HepG2 (cell line): ENCODE data around the gene TEX35. TPM values are rescaled to one million over a fixed set of nuclear protein-coding genes. Genes with fewer than 3 reads are reported as not detected.

ENCODE experiments used
- ARID5B ChIP-seq: IDR thresholded peaks from 2 replicates; pipeline ENCODE4 v1.4.0; 2020; ENCODE audit warnings: mild to moderate bottlenecking, missing genetic modification reagents
- ATF1 ChIP-seq: IDR thresholded peaks from 2 replicates; pipeline ENCODE4 v1.6.1; 2016; ENCODE audit warnings: mild to moderate bottlenecking, control low read depth
- CENPBD1 ChIP-seq: sonication (generic); formaldehyde crosslinking; IDR thresholded peaks from 2 replicates; pipeline ENCODE4 v1.8.0; 2022; ENCODE audit warnings: missing genetic modification reagents, low read depth, mild to moderate bottlenecking, borderline replicate concordance
- FOSL2 ChIP-seq: sonication (generic); formaldehyde crosslinking; IDR thresholded peaks from 2 replicates; pipeline ENCODE4 v1.4.0; 2020; ENCODE audit warnings: missing genetic modification reagents
- JUNB ChIP-seq: sonication (generic); formaldehyde crosslinking; IDR thresholded peaks from 2 replicates; pipeline ENCODE4 v1.8.0; 2022; ENCODE audit warnings: missing genetic modification reagents, mild to moderate bottlenecking, borderline replicate concordance
- KAT2B ChIP-seq: fragments of 150-350 bp; IDR thresholded peaks from 2 replicates; pipeline ENCODE4 v1.6.1; 2014; ENCODE audit warnings: low read depth, low read length, borderline replicate concordance
- KIAA2018 ChIP-seq: sonication (generic); formaldehyde crosslinking; IDR thresholded peaks from 2 replicates; pipeline ENCODE4 v1.5.0; 2020; ENCODE audit warnings: mild to moderate bottlenecking, missing genetic modification reagents, borderline replicate concordance
- LCORL ChIP-seq, 2 experiments: fragments of 450-650 bp in 1 of 2; sonication (generic) in 1 of 2; formaldehyde crosslinking in 1 of 2; IDR thresholded peaks; 2 replicates each; pipeline versions ENCODE4 v1.5.0 to v1.6.1; 2017 to 2020; ENCODE audit warnings: antibody characterized with exemption in 1 of 2, missing genetic modification reagents in 1 of 2
- SP2 ChIP-seq: sonication (generic); formaldehyde crosslinking; IDR thresholded peaks from 2 replicates; pipeline ENCODE4 v1.5.1; 2020; ENCODE audit warnings: mild to moderate bottlenecking, missing genetic modification reagents
- TBX3 ChIP-seq: fragments of 450-650 bp; IDR thresholded peaks from 2 replicates; pipeline ENCODE4 v1.6.1; 2017; ENCODE audit warnings: antibody characterized with exemption, mild to moderate bottlenecking, inconsistent platforms, borderline replicate concordance
- XRCC5 ChIP-seq: fragments of 200-400 bp; formaldehyde crosslinking; optimal IDR thresholded peaks from 2 replicates; pipeline ENCODE3; 2017; ENCODE audit warnings: mild to moderate bottlenecking, low read length
- ZFY ChIP-seq: sonication (generic); formaldehyde crosslinking; IDR thresholded peaks from 2 replicates; pipeline ENCODE4 v1.4.0; 2020; ENCODE audit warnings: missing genetic modification reagents
- ZHX1 ChIP-seq: sonication (generic); formaldehyde crosslinking; IDR thresholded peaks from 2 replicates; pipeline ENCODE4 v1.8.1; 2022; ENCODE audit warnings: low read depth, mild to moderate bottlenecking, missing genetic modification reagents
- ZNF75D ChIP-seq: sonication (generic); formaldehyde crosslinking; IDR thresholded peaks from 2 replicates; pipeline ENCODE4 v1.8.1; 2023; ENCODE audit warnings: missing genetic modification reagents, mild to moderate bottlenecking, borderline replicate concordance
- polyA plus RNA-seq, 8 experiments: library from polyadenylated mRNA; depleted of rRNA in 3 of 8; stranded (reverse) in 7 of 8; unstranded in 1 of 8; fragments of >200 nt; fragmentation: Illumina TruSeq in 4 of 8; extraction: Trizol in 4 of 8; gene quantifications; 2 replicates each; pipeline versions ENCODE4 v1.2.1 to v1.2.3, GENCODE V29; 2011 to 2016; ENCODE audit warnings: low read depth in 4 of 8, missing spikeins in 1 of 8, mixed read lengths in 1 of 8; ENCODE audit not compliant: insufficient read depth in 1 of 8
- total RNA-seq, 5 experiments: library from RNA; depleted of rRNA; stranded (reverse); fragments of >200 nt; fragmentation: Illumina TruSeq; extraction: Trizol; gene quantifications; 2 replicates each; pipeline ENCODE4 v1.2.3, GENCODE V29; 2016; ENCODE audit warnings: low read depth in 1 of 5

The TEX35 gene
- total and polyA plus RNA-seq, 2 of the 13 experiments (the other 11 are each of a cell fraction or from before 2014, with no cell fraction given): not detected

- TF ChIP-seq ARID5B (CRISPR knock-in tag) (no peak; the same call in 1 of the 2 replicates), JUNB (CRISPR knock-in tag) (no peak), ZHX1 (CRISPR knock-in tag) (no peak), CENPBD1 (no peak), SP2 (no peak), TBX3 (no peak; the same call in 1 of the 2 replicates), LCORL (IDR thresholded peaks at IDR 0.05) (no peak), LCORL (CRISPR knock-in tag; IDR thresholded peaks at IDR 0.05) (0 out of 2 replicates have a peak, but pooled peaks have one; percentile 12), KIAA2018 (no peak), FOSL2 (CRISPR knock-in tag) (peak; percentile 90), ZNF75D (CRISPR knock-in tag) (no peak), KAT2B (no peak), XRCC5 (peak; percentile 15), ZFY (CRISPR knock-in tag) (no peak), ATF1 (CRISPR knock-in tag) (no peak)
These were observed 24.0 kb downstream of the TEX35 start (continued) for GRCh38 chr1:178536844-178537371.
